Osteocyte (in vitro differentiated cells): ENCODE results near the gene EDIL3. TPM values are rescaled to one million over a fixed set of nuclear protein-coding genes. Genes with fewer than 3 reads are reported as not detected.

Experiments used
- DNase-seq: peaks from one replicate; pipeline ENCODE4 v3.0.0; 2021; ENCODE audit warnings: mixed read lengths; ENCODE audit not compliant: unreplicated experiment; ENCODE audit errors: extremely low spot score
- H3K27ac Mint-ChIP-seq: one replicate; pipeline ENCODE4 v1.8.0; 2021; ENCODE audit warnings: mild to moderate bottlenecking, mixed read lengths; ENCODE audit not compliant: unreplicated experiment
- H3K27me3 Mint-ChIP-seq: one replicate; pipeline ENCODE4 v1.8.0; 2021; ENCODE audit warnings: mixed read lengths; ENCODE audit not compliant: unreplicated experiment
- H3K36me3 Mint-ChIP-seq: one replicate; pipeline ENCODE4 v1.8.0; 2021; ENCODE audit warnings: mixed read lengths; ENCODE audit not compliant: unreplicated experiment
- H3K4me1 Mint-ChIP-seq: one replicate; pipeline ENCODE4 v1.8.0; 2021; ENCODE audit warnings: mixed read lengths; ENCODE audit not compliant: unreplicated experiment
- H3K4me3 Mint-ChIP-seq: one replicate; pipeline ENCODE4 v1.8.0; 2021; ENCODE audit warnings: mild to moderate bottlenecking, moderate library complexity, mixed read lengths; ENCODE audit not compliant: unreplicated experiment
- H3K9me3 Mint-ChIP-seq: one replicate; pipeline ENCODE4 v1.8.0; 2021; ENCODE audit warnings: mixed read lengths; ENCODE audit not compliant: unreplicated experiment
- total RNA-seq: library from RNA; stranded (reverse); gene quantifications from 2 replicates; pipeline ENCODE4 v1.2.1, GENCODE V29; 2021
- TF ChIP-seq, protein P1 (sequence below): fragments of 200-600 bp; sonication (generic); IDR thresholded peaks from 2 replicates; pipeline ENCODE4 v1.5.0; 2021; ENCODE audit warnings: antibody characterized with exemption, mild to moderate bottlenecking, moderate library complexity

EDIL3 gene
- total RNA-seq, 1 donor from 2014 or later = 470 TPM

DNA sequence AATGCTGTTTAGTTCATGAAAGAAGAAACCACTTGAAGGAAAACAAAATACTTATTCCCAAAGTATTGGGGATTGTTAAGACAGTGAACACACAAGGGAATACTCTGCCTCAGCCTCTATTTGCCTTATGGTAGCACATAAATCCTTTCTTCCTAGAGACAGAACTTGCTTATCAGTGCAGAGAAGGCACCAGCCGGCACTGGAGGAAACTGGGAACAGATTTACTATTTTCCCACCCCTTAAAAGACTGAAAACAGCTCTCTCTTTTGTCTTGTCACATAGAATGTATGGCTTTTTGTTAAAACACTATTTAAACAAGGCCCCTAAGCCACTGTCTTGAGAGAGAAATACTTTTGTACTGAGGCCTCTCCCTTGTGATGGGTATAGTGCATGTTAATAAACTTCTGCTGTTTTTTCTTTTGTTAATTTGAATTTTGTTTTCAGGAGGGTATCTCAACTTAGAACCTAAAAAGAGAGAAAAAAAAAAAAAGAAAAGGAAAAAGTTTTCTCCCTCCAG is 40.7 kb upstream of the EDIL3 start:
- peaks cover 9% of the 10 kb centered on the region for H3K36me3 Mint-ChIP-seq
- DNase-seq = no peak
- TF ChIP-seq, protein P1, sequence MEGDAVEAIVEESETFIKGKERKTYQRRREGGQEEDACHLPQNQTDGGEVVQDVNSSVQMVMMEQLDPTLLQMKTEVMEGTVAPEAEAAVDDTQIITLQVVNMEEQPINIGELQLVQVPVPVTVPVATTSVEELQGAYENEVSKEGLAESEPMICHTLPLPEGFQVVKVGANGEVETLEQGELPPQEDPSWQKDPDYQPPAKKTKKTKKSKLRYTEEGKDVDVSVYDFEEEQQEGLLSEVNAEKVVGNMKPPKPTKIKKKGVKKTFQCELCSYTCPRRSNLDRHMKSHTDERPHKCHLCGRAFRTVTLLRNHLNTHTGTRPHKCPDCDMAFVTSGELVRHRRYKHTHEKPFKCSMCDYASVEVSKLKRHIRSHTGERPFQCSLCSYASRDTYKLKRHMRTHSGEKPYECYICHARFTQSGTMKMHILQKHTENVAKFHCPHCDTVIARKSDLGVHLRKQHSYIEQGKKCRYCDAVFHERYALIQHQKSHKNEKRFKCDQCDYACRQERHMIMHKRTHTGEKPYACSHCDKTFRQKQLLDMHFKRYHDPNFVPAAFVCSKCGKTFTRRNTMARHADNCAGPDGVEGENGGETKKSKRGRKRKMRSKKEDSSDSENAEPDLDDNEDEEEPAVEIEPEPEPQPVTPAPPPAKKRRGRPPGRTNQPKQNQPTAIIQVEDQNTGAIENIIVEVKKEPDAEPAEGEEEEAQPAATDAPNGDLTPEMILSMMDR = no peak
- no peak overlapping the region for H3K4me3 Mint-ChIP-seq
- no peaks in the 10 kb centered on the region for H3K27me3 Mint-ChIP-seq
- no peaks in the 10 kb centered on the region for H3K9me3 Mint-ChIP-seq
- H3K4me1 Mint-ChIP-seq = no peaks in the 10 kb centered on the region
- H3K27ac Mint-ChIP-seq = no peak overlapping the region

DNA sequence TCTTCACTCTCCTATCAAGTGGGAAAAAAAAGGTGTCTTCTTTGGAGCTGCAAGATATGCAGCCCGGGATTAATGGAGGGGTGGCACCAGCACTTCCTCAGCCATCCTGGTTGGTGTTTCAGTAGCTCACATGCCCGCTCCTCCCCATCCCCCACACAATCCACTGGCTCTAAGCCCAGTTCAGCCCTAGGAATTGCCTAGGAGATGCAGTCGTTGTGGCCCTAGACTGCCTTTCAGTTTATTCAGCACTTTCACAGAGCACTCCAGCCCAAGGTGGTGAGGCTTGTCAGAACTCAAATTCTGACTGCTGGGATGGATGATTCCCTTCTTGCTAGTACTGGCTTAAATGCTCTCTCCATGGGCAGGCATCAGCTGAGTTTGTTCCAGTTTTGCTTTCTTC is 35.1 kb upstream of the EDIL3 start:
- DNase-seq = no peak
- Mint-ChIP-seq H3K36me3 (peaks cover 29% of the 10 kb centered on the region), H3K27me3 (no peaks in the 10 kb centered on the region), H3K9me3 (peaks cover 16% of the 10 kb centered on the region), H3K4me1 (no peaks in the 10 kb centered on the region), H3K27ac (no peak overlapping the region), H3K4me3 (no peak overlapping the region)
- TF ChIP-seq, protein P1 = no peak

DNA sequence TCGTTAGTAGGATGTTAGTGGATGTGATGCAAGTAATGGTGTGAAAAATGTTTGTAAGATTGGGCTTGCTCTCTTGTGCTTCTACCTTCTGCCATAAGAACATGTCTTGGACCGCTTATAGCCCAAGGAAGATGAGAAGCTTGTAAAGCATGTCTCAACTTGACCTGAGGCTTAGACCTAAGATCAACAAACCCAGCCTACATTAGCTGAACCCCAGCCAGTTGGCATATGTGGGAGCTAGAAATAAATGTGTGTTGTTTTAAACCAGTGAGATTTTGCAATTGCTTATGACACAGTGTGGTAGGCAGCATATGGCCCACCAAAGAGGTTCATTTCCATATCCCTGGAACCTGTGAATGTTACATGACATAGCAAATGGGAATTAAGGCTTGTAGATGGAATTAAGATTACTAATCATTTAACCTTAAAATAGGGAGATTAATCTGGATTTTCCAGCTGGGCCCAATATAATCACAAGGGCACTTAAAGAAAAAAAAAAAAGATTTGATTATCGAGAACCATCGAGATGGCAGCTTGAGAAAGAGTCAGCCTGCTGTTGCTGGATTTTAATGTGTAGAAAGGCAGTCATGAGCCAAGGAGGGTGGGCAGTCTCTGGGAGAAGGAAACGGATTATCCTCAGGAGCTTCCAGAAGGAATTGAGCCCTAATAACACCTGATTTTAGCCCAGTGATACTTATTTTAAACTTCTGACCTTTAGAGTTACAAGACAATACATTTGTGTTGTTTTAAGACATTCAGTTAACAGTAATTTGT is 27.3 kb upstream of the EDIL3 start:
- Mint-ChIP-seq H3K27ac (no peak overlapping the region), H3K36me3 (peaks cover 15% of the 10 kb centered on the region)
- no peak for DNase-seq

DNA sequence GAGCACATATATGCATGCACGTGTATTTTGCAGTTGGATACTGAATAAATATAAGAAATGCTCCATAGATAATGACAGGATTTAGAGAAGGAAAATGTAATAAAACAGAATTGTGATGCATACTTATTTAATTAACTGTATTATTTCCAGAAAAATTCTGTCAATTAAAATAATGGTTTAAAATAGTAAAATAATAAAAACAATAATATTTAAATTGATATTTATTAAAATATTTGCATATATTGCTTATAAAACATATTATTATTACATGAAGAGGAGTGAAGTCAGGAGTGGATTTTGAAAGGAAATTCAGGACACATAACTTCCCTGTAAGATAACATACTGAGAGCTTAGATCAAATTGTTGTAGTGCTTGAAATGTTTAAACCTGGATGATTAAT is 21.4 kb upstream of the EDIL3 start:
- Mint-ChIP-seq H3K4me1 (peaks cover 13% of the 10 kb centered on the region), H3K4me3 (no peak overlapping the region), H3K27me3 (no peaks in the 10 kb centered on the region), H3K27ac (no peak overlapping the region), H3K9me3 (no peaks in the 10 kb centered on the region), H3K36me3 (peaks cover 4% of the 10 kb centered on the region)
- no peak for DNase-seq
- TF ChIP-seq, protein P1 = no peak

More for the DNA sequence above, 27.3 kb upstream of the EDIL3 start:
- Mint-ChIP-seq H3K4me1 (peaks cover 11% of the 10 kb centered on the region), H3K9me3 (peaks cover 16% of the 10 kb centered on the region), H3K4me3 (no peak overlapping the region), H3K27me3 (no peaks in the 10 kb centered on the region)
- TF ChIP-seq, protein P1 = no peak

DNA sequence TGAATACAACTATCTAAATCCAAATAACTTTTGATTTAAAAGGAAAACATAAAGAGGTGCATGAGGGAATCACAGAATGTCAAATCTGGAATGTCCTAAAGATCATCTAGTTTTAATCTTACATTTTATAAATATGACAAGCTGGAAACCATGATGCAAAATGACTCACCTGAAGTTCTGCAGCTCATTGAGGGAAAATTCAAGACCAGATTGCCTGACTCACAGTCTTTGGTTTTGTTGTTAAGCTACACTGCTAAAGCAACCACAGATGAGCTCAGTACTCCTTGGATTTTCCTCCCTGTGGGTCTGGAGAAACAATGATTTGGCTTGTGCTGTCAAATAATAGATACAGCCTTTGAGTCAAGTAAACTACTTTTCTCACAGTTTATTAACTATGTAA is 19.1 kb upstream of the EDIL3 start:
- no peak overlapping the region for H3K27ac Mint-ChIP-seq
- no peak overlapping the region for H3K4me3 Mint-ChIP-seq

More for the DNA sequence above, 19.1 kb upstream of the EDIL3 start:
- TF ChIP-seq, protein P1 = no peak
- Mint-ChIP-seq H3K4me1 (peaks cover 13% of the 10 kb centered on the region), H3K27me3 (no peaks in the 10 kb centered on the region), H3K36me3 (peaks cover 12% of the 10 kb centered on the region), H3K9me3 (no peaks in the 10 kb centered on the region)
- DNase-seq = no peak
